Activated CD8-positive, alpha-beta memory T cell treated with anti-CD3 and anti-CD28 coated beads, Interleukin-2, amount 50 U/mL, for 1 hour (primary cell): Measurements from ENCODE around the gene CDC42BPB.

Source experiments
- DNase-seq: peaks from one replicate; pipeline ENCODE4 v3.0.0-alpha.2; 2020; ENCODE audit errors: extremely low read depth

Gene CDC42BPB

GRCh38 chr14:103073367-103073875, 16.1 kb upstream of the CDC42BPB start:
- DNase-seq, result no peak

DNA sequence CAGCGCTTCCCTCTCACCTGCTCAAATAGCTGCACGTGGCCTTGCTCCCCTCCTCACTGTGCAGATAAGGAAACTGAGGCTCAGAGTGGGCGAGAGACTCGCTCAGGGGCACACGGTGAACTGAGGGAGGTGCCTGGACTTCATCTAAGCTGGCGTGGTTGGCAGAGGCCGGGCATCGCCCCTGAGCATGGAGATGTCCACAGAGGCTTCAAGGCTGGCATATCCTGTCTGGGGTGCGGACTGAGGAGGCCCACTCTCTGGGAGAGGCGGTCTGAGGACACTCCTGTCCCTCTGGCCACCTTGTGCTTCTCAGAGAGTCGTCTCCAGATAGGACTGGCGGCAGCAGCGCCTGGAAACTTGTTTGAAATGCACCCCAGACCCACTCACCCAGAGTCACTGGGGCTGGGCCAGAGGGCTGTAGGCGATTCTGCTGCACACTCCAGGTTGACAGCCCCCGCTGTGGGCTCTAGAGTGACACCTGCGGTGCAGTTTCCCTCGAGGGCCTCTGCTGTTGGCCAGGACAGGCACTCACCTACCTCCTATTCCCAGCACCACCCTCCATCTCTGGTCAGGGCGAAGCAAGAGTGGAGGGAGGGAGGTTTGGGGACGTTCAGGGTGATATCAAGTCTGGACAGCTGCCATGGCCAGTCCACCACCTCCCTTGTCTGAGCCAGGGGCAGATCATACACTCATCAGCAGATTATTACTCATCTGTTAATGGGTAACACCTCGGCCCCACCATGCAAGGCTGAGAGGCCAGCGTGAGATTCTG, 15.4 kb upstream of the CDC42BPB start:
- DNase-seq, result no peak

DNA sequence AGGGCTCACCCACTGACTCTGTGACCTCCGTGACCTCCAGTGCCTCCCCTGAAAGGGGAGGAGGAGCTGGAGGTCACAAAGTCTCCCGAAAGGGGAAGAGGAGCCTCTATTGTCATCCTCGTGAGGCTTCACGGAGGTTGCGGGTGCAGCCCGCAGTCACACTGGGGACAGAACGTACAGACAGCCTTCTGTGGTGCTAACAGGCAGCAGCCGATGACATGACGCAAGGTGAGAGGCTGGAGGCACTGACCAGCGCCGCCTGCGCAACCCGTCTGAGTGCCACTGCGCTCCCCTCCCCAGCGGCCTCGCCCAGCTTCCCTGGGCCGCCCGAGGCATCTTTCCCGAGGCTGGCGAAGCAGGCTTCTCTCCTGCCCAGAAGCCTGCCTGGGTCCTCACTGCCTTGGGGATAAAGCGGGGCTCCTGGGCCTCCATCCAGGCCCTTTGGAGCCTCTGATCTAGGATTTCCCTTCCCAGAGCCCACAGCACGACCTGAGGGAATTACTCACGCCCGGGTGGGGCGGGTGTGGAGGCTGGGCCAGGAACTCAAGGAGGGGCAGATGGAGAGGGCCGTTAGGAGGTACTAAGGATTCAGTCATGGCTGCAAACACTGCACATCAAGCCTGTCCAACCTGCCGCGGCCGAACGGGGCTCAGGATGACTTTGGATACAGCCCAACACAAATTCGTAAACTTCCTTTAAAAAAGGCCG, 14.3 kb upstream of the CDC42BPB start:
- no peak for DNase-seq

DNA sequence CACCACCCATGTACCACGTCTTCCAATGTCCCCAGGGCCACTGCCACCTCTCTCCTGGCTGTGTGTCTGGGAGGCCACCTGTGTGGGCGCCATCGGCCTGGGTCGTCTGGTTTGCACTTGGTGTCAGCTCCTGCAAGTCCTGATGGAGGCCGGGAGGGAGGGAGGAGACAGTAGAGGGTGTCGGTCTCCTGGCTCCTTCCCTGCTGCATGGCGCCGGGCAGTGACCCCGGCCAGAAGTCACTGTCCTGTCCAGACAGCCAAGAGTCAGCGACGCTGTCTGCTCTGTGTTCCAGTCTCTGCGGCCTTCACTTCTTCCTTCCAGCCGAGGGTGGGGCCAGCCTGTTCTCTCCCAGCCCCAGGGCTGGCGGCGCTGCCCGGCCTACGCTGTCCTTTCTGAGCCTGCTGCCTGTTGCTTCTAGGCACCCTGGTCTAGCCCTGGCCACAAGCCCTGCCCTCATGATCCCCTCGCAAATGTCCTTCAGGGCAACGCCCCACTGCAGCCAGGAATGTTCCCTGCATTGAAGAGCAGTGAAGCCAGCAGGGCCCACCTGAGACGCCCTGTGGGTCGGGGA, 13.7 kb upstream of the CDC42BPB start:
- no peak for DNase-seq

DNA sequence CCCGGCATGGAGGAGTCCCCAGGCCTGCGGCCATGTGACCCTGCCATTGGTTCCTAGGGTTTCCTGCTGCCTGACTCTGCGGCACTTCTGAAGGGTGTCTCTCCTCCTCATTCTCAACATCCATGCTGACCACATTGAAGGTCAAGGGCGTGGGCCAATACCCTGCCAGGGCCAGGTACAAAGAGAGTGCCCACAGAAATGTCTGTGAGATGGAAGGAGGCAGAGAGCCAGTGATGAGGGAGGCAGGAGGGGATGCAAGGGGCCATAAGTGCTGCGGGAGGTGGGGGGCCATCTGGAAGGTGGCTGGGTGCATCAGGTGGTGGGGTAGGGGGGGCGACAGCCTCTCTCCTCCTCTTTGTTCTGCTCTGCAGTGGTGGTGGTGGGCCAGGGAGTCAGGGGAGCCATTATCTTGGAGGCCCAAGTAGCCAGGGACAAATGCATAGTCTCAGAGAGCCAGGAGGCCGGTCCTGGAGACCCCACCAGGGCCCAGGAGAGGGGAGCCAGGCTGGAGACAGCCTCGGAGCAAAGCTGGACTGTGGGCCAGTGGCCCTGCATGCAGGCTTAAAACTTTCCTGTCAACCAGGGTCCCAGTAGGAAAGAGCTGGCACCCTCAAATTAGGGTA, 13.0 kb upstream of the CDC42BPB start:
- DNase-seq, result no peak

- no peak for DNase-seq
Measured at GRCh38 chr14:103068351-103069073, 11.2 kb upstream of the CDC42BPB start.

DNA sequence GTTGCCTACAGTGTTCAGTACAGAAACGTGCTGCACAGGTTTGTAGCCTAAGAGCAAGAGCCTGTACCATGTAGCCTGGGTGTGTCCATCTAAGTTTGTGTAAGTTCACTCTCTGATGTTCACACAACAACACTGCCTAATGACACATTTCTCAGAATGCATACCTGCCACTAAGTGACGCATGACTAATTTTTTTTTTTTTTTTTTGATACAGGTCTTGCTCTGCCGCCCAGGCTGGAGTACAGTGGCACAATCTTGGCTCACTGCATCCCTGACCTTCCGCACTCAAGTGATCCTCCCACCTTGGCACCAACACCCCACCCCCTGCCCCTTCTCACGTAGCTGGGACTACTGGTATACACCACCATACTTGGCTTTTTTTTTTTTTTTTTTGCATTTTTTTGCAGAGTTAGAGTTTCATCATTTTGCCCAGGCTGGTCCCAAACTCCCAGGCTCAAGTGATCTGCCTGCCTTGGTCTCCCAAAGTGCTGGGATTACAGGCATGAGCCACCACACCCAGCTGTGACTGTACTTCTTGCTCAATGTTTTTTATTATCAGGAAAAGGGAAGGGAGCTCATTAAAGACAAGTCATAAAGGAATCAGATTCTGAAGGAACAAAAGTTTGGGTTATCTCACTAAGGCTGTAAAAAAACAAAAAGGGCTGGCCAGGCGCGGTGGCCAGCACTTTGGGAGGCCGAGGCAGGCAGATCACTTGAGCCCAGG, 10.0 kb upstream of the CDC42BPB start:
- DNase-seq, result no peak

GRCh38 chr14:103066399-103066798, 9.1 kb upstream of the CDC42BPB start:
- no peak for DNase-seq

- no peak for DNase-seq
Measured at GRCh38 chr14:103065861-103066260, 8.5 kb upstream of the CDC42BPB start.

DNA sequence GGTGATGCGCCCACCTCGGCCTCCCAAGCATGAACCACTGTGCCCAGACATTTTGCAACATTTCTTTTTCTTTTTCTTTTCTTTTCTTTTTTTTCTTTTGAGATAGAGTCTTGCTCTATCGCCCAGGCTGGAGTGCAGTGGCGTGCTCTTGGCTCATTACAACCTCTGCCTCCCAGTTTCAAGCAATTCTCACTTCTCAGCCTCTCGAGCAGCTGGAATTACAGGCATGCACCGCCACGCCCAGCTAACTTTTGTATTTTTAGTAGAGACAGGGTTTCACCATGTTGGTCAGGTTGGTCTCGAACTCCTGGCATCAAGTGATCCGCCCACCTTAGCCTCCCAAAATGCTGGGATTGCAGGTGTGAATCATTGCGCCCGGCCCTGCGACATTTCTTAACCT, 7.6 kb upstream of the CDC42BPB start:
- no peak for DNase-seq

DNA sequence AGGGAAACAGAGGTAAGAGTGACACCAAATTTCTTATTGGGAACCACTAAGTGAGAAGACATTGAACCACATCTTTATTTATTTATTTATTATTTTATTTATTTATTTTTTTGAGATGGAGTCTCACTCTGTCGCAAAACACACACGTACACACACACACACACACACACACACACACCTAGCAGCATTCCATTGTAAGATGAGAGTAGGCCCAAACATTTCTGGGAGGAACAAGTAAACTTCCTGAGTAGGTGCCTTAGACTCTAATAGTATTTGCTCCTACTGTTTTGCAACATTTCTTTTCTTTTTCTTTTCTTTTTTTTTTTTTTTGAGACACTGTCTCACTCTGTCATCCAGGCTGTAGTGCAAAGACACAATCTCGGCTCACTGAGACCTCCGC, 7.1 kb upstream of the CDC42BPB start:
- no peak for DNase-seq

DNA sequence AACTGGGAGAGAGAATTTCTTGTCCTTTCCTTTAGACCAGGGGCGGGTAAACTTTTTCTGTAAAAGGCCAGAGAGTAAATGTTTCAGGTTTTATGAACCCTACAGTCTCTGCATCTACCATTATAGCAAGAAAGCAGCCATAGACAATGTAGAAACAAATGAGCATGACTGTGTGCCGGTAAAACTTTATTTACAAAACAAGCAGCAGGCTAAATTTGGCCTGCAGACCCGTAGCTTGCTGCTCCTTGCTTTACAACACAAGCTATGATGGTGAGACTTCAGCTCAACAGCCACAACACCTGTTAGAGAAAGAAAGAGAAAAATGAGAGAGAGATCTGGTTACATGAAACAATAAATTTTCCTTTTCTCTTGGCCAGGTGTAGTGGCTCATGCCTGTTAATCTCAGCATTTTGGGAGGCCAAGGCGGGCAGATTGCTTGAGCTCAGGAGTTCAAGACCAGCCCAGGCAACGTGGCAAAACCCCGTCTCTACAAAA, 4.2 kb upstream of the CDC42BPB start:
- DNase-seq, result no peak

DNA sequence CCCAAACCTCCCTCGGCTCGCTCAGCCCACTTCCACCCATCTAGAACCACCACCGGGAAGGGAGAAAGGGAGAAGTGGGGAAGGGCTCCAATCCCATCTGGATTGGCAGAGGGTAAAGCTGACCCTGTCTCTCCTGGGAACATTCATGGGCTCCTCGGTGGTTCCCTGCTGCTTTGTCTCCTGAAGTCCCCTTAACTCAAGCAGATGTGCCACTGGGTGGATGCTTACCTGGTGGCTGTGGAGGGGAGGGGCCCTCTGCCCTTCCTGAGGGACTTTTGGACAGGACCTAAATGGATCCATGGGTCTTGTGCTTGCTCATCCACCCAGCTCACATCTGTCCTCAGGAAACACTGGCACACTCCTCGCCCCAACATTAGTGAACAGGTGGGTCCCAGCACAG, 2.2 kb upstream of the CDC42BPB start:
- DNase-seq, result no peak

- no peak for DNase-seq
Measured at GRCh38 chr14:103058164-103059055, 1.1 kb upstream of the CDC42BPB start.

DNA sequence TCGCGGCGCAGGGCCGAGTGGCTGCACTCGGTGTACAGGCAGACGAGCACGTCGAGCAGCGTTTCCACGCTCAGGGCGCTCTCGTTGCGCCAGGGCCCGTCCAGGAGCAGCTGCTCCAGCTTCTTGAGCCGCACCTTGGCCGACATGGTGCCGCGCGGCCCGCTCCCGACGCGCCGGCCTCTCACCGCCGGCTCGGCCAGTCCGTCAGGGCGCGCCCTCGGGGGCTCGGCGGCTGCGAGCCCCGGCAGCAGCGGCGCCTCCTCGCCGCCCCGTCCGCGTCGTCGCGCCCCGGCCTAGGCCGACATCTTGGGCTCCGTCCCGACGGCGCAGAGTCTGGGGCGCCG, 349 bp downstream of the CDC42BPB start:
- DNase-seq, result no peak

GRCh38 chr14:103056322-103057027, 874 bp downstream of the CDC42BPB start:
- no peak for DNase-seq

DNA sequence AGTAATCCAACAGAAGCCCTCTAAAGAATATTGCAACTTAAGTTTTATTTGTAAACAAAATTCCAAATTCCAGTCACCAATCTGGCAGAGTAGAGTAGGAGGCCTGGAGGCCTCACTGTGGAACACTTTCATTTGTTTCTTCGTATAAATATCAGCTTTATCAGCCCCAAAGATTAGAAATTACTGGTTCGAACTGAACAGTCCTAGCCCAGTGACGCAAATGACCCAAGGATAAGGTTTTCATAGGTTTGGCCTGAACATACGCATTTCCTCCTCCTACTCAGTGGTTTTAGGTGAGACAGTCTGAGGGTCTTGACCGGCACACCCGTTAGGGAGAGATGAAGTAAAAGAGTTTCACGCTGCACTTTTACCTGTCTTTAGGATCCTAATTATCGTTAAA, 1.7 kb downstream of the CDC42BPB start:
- no peak for DNase-seq

- no peak for DNase-seq
Measured at GRCh38 chr14:103052407-103052806, 4.9 kb downstream of the CDC42BPB start.

- DNase-seq, result no peak
Measured at GRCh38 chr14:103050935-103051334, 6.4 kb downstream of the CDC42BPB start.
